Inflammatory macrophage (primary cell): ENCODE results near the gene AMT.
"Not testable (repeated sequence)": the region's sequence is repeated elsewhere in the genome, so short reads cannot be mapped to it uniquely, and the experiment has no call there.

Experiments
- DNase-seq, 2 donors: peaks; one replicate each; pipeline ENCODE4 v3.0.0-alpha.2; 2020 to 2022

The AMT gene

DNA sequence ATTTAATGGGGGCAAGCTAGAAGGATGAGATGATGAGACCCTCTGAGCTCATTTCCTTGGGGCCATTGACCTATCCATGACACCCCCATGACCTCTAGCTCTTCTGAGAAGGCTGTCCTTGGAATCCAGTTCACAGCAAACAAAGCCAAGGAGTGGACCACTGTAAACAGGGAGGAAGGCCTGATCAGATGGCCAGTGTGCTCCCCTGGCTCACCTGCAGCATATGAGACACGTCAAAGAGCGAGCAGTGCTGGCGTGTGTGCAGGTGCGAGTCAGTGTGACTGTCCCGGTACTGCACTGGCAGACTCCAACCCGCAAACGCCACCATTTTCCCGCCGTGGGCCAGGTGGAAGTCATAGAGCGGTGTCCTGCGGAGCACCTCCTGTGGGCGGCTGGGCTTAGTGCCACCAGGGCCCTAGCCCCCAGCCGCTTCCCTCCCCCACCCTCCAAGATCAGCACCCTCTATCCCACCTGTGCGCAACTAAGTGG lies 339 bp downstream of the AMT start:
- no peak for DNase-seq

DNA sequence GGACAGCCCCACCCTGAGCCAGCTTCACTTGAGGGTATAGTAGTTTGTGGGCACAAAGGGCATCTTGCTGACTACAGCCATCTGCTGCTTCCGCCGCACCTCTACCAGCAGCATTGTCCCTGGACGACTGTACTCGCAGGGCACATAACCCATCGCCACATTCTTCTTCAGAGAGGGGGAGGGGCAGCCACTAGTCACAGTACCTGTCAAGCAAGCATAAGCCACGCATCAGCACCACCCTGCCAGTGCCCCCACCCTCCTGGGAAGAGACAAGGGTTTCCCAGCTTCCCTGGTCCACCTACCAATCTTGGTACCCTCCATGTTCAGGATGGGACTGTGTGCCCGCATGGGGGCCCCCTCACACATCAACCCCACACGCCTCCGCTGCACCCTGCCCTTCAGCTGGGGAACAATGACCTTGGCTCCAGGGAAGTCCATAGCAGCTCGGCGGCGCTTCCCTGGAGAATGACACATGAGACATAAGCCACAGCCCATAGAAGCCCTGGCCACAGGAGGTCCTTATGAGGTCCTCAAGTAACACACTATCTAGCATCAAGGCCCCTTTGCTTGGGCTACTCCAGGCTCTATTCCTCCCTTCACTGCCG lies 4.7 kb downstream of the AMT start:
- DNase-seq, result no peak

DNA sequence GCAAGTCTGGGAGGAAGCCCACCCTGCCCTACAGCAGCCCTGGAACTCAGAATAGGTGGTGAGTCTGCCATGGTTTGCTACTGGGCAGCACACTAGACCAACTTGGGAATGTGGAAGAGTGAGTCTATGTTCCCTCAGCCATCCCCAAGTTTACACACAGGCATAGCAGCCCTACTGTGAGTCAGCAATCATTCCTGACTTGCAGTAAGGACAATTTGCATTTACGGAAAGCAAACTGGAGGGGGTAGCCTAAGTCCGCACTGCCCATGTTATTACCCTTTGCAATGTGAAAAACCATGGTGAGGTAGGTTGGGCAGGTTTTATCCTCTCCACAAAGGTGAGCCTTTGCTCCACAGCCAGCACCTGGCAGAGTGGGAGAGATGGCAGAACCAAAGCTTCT lies 5.4 kb downstream of the AMT start:
- no peak for DNase-seq

DNA sequence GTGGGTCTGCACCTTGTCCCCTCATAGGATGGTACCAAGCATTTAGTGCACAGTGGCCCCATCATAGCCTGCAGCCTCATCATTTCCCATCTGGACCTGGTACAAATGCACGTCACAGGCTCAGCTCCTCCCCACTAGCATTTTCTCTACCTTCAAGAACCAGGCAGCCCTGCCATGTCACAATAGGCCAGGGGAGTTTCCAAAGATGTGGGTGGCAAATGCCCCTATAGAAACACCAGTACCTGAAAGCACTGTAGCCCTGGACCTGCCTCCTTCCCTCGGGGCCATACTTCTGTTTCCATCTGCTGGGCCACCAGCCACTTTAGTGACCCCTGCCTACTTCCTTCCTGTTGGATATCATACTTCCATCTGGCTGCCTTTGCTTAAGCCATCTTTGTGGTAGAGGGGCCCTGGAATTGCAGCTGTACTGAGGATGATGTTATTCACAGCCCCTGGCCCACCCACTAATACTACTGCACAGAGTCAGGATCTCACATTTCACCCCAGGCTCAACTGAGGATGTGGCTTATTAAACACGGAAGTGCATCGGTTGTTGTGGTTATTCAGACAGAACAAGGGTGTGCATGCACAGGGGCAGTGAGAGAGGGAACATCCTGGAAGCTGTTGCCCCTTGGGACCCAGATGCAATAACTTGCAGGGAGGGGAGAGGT lies 6.2 kb downstream of the AMT start:
- DNase-seq, result peak; percentile 52 to 53

DNA sequence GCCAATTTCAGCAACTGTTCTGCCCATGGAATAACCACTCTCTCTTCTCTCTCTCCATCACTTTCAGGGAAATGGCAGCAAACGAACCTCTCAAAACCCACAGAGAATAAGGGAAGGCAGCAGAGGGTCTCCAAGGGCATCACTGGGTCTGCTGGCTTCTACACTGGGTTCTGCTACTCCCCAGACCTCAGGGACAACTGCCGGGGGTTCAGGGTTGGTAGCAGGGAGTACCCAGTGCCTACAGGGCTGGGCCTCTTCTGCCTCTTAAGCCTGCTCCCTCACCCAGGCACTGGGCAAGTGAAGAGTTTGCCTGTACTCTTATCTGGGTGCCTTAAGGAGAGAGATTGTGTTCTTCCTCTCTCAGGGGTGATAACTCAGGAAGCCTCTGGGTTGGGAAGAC lies 7.5 kb downstream of the AMT start:
- DNase-seq, result no peak

DNA sequence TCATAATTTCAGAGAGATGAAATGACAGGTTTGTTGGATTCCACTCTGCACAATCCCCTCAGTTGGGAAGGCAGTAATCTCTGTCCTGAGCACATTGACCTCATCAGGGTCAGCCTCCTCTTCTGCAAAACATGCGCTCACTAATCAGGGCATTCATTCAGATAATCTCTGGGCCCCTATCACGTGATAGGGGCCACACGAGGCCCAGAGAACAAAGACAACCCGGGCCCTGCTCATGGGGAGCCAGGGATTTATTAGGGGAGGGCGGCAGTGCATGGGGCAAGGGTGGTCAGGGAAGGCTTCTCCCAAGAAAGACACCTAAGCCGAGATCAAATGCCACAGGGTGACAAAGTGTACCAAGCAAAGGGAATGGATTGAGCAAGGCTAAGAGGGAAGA lies 8.9 kb downstream of the AMT start:
- no peak for DNase-seq

DNA sequence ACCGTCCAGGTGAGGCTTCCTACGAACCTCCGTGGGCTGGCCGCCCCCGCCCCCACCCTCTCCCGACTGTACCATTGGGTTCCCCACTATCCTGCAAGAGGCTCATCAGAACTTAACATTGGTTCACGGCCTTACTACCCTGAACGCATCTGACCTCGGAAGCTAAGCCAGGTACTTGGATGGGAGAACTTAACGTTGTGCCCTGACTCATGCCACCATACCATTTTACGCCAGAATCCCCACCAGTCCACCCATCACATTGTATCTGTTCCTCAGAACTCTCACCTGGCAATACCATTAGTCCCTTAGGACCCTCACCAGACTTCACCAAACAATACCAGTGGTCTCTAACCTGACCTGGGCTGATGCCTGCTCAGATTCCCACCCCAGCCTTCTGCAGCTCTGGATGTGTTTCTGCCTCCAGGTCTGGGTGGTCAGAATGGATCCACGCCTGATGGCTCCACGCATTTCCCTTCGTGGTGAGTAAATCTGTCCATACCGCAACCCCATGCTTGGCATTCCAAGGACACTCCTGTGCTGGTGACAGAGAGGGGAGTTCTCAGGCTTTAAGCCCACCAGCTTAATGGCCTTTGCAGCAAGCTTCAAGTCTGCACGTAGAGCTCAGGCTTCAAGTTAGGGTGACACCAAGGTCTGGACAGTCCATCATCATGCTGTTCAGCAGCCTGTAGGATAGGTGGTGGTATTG lies 9.5 kb downstream of the AMT start:
- DNase-seq, result no peak

DNA sequence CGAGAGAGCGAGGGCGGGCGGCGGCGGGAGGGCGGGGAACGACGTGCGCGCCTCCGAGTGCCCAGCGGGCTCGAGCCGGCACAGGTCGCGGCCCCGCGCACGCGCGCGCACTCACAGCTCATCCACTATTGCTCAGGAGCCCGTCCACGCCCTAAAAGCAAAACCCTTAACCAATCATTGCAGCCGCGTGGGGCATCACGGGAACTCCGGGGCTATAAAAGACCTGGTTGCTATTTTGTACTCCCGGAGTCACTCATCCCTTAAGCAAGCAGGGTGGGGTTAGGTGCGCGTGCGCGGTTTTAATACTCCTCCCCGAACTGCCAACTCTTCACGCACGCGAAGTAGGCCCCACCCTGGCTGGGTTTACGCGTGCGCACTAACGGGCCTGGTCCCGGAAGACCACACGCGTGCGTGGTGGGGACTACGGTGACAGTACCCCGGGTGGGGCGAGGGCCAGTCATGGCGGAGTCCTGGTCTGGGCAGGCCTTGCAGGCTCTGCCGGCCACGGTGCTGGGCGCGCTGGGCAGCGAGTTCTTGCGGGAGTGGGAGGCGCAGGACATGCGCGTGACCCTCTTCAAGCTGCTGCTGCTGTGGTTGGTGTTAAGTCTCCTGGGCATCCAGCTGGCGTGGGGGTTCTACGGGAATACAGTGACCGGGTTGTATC lies 10.2 kb downstream of the AMT start, which contains the start of the genes RHOA and TCTA:
RHOA (minus strand) TSS at position 9 of the 664 bp plus-strand sequence. CDS start 36,387 bp downstream, outside the sequence.
TCTA (plus strand) TSS at position 456 of the 664 bp plus-strand sequence; CDS start at position 460, 4 bp downstream.
- DNase-seq, result peak; percentile 100

DNA sequence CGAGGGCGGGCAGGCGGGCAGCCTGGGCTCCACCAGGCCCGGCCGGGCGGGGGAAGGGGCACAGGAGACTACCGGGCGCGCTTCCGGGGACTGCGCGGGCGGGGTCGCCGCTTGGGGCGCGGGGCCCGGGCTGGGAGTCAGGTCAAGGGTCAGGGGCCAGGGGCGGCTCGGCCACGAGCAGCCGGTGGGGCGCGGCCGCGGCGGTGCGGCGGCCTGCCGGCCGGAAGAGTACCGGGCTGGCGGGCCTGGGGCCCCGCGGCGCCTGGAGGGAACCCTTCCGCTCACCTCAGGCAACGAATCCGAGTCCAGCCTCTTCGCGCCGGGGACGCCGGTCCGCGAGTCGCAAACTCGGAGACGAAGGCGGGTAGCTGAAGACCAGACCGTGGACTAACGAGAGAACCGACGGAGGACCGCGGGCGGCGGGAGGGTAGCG lies 10.7 kb downstream of the AMT start:
- peak in 1 of 2 donors; percentile 78 for DNase-seq

DNA sequence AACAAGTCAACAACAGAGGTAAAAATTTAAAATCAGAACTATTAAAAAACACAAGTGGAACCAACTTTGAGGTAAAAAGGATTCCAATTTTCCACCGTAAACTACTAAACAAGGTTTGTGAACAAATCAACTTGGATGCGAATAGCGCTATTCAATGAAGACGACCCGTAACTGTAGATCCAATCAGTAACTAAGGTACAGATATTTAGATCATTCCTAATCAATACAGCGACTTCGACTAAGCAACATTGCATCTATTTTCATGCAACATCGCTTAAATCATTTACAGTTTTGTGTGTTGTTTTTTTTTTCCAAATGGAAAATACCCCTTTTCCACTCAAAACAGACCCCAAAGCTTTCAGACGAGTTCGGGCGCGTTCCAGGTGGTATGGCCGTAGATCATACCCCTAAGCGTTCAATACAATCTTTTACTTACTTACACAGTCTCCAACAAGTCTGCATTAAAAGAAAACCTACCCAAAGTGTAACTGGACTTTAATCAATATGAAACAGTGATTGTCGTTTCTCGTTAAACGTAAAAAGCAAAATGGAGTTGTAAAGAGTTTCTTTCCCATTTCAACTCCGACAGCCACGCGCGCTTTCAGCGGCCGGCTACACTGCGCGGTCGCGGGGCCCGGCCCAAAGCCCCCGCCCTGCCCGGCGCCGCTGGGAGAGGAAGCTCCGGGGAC lies 11.3 kb downstream of the AMT start:
- peak in 1 of 2 donors; percentile 69 for DNase-seq

DNA sequence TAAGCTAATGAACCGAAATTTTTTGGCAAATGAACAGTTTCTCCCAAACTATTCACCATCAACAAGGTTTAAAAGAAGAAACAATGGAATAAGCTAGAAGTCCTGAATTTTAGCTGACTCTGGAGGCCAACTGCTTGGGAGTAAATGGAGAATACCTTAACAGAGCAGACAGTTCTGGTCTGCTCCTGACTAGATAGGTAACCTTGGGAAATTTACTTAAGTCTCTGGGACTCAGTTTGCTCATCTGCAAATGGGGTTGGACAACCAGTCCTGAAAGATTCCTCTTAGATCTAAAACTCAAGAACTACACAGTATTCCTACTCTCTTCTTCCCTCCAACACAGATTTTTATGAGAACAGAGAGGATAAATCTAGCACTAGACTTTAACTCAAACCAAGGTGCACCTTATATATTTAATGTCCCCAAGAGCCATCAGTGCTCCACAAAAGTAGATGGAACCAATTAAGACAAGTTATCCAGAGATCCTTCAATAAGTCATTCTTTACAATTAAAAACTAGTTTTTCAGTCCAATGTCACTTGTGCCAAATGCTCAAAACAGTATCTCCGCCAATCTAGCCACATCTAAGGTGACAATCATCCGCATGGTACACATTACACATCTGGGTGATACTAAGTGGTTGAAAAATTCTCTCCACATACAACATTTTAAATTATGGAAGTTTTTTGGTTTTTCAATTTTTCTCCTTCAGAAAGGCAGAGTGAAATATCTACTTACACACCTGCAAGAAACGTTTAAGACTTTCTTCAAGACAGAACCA lies 12.0 kb downstream of the AMT start:
- no peak for DNase-seq

DNA sequence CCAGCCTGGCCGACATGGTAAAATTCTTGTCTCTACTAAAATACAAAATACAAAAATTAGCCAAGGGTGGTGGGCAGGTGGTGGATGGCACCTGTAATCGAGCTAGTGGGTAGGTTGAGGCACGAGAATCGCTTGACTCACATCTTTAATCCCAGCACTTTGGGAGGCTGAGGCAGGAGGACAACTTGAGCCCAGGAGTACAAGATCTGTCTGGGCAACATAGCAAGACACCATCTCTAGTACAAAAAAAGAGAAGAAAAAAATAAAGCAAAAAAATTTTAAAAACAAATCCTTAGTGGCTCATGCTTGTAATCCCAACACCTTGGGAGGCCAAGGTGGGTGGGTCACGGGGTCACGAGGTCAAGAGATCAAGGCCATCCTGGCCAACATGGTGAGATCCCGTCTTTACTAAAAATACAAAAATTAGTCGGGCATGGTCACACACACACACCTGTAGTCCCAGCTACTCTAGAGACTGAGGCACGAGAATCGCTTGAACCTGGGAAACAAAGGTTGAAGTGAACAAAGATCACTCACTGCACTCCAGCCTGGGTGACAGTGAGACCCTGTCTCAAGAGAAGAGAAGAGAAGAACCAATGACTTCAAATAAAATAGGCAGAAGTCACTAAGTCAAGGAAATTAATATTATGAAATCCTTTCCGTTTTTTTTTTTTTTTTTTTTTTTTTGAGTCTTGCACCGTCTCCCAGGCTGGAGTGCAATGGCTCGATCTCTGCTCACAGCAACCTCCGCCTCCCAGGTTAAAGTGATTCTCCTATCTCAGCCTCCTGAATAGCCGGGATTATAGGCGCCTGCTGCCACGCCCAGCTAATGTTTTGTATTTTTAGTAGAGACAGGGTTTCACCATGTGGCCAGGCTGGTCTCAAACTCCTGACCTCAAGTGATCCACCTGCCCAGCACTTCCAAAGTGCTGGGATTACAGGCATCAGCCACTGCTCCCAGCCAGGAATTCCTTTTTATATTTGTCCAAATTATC lies 15.4 kb downstream of the AMT start:
- peak in 1 of 2 donors; percentile 73 for DNase-seq

DNA sequence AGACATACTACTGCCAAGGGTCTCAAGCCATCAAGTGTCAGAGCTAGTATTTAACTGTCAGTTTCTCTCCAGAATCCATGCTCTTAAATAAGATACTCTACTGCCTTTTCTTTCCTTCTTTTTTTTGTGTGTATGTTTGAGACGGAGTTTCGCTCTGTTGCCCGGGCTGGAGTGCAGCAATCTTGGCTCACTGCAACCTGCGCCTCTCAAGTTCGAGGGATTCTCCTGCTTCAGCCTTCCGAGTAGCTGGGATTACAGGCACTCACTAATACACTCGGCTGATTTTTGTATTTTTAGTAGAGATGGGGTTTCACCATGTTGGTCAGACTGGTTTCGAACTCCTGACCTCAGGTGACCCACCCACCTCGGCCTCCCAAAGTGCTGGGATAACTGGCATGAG lies 16.7 kb downstream of the AMT start:
- not testable (repeated sequence) for DNase-seq

DNA sequence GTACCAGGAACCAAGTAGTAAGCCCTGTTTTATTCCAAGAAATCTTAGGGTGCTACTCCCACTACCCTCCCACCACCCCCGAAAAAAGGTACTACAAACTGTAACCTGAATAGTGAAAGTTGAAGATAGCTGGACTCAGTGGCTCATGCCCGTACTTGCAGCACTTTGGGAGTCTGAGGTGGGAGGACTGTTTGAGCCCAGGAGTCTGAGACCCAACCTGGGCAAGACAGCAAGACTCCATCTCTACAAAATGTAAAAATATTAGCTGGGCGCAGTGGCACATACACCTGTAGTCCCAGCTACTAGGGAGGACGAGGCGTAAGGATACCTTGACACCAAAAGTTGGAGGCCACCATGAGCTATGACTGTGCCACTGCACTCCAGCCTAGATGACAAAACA lies 18.4 kb downstream of the AMT start:
- no peak for DNase-seq

DNA sequence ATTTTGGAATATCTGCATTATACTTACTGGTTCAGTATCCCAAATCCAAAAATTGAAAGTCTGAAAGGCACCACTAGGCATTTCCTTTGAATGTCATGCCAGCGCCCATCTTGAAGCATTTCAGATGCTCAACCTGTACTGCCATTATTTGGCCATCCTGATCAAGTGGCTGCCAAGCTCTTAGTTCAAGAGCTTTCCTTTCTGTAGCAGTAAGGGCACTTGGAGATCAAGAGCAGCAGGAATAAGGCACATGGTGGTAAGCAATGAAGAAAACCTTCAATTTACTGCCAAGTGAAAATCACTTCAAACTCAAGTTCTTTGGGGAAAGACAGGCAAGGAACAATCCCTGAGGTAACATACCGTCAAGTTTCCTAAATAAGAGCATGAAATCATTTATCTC lies 20.5 kb downstream of the AMT start:
- no peak for DNase-seq

DNA sequence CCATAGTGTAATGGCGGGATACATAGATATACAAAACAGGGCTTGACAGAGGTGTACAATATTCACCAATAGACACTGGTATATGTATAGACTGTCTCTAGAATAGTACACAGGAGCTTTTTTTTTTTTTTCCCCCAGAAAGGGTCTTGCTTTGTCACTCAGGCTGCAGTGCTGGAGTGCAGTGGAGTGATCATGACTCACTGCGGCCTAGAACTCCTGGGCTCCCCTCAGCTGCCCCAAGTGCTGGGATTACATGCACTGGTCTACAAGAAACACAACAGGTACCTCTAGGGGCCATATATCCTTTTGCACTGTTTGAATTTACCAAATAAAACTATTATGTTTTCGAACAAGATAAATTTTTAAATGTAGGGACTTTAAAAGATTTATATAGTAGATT lies 22.8 kb downstream of the AMT start:
- no peak for DNase-seq

DNA sequence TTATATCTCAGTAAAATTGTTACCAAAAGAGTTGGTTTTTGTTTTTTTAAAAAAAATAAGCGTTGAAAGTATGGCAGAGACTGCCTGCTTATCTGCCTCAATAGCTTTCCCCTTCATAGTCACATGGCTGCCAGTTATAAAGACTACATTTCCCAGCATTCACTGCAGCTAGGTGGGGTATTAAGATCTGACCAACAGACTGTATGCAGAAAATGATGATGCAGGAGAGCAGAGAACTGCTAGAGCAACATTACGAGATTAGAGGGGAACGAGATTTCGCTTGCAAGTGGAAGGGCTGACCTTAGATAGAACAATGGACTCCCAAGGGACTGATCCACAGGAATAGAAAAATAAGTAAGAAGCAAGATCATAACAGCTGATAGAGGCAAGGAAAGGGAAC lies 24.8 kb downstream of the AMT start:
- peak in 1 of 2 donors; percentile 18 for DNase-seq

DNA sequence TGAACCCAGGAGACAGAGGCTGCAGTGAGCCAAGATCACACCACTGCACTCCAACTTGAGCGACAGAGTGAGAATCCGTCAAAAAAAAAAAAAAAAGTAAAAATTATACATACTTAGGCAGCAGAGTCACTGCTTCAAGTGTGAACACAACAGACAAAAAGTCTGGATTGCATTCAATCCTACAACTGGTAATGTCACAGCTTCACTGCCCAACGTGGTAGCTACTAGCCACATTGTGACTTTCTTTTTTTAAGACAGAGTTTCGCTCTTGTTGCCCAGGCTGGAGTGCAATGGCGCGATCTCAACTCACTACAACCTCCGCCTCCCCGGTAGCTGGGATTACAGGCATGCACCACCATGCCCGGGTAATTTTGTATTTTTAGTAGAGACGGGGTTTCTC lies 31.0 kb downstream of the AMT start:
- DNase-seq, result not testable (repeated sequence)

DNA sequence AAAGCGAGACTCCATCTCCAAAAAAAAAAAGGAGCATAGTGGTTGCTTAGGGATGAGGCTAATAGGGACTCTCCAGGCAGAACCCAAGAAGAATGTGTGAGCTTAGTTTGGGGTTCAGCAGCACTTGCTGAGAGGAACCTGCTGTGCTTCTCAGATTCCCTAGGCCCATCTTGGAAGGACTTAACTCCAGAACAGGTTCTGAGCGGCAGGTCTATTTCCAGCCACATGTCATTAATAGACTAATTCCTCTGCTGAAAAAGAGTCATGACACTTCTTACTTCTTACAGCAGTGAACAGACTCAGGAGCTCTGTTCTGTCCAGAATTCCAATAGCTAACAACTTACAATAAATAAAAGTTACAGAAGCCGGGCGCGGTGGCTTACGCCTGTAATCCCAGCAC lies 33.0 kb downstream of the AMT start:
- DNase-seq, result no peak

DNA sequence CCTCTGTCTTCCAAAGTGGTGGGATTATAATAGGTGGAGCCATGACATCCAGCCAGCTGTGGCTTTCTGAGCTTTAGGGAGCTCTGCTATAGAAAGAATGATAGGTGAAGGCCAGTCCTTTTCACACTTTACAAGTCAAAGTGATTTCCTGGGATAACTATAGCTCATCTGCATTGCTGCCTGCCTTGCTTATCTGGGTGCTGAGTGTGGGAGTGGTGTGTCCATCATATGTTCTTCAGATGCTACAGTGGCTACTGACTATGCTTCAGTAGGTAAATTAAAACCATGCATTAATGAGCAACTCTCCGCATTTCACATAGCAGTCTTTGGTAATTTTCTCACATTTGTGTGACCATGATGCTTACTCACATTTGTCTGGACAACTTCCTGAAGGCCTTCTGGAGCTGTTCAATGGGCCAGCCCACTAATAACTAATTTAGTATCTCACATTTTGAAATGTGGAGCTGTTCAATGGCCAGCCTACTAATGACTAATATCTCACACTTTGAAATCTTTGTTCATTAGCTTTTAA lies 33.9 kb downstream of the AMT start:
- DNase-seq, result peak; percentile 26 to 42
